NT2/D1 (cell line): ENCODE data around the gene ADD3.

Experiments used
- DNase-seq: peaks from one replicate; pipeline ENCODE4 v3.0.0-alpha.2; 2011; ENCODE audit warnings: low read depth, low spot score
- H3K27me3 ChIP-seq: 2 replicates; pipeline ENCODE4 v1.6.0; 2011; ENCODE audit warnings: mild to moderate bottlenecking; ENCODE audit not compliant: insufficient read length, insufficient read depth
- H3K36me3 ChIP-seq: 2 replicates; pipeline ENCODE4 v1.6.1; 2011; ENCODE audit warnings: mild to moderate bottlenecking, low read length, mixed read lengths; ENCODE audit not compliant: insufficient read depth, insufficient read length
- H3K4me1 ChIP-seq: 2 replicates; pipeline ENCODE4 v1.5.1; 2011; ENCODE audit not compliant: insufficient read depth, insufficient read length
- H3K4me3 ChIP-seq: 2 replicates; pipeline ENCODE4 v1.5.1; 2011; ENCODE audit warnings: low read depth; ENCODE audit not compliant: insufficient read length
- H3K9ac ChIP-seq: 2 replicates; pipeline ENCODE4 v1.6.0; 2011; ENCODE audit warnings: low read depth; ENCODE audit not compliant: insufficient read length
- H3K9me3 ChIP-seq: 2 replicates; pipeline ENCODE4 v1.5.1; 2011; ENCODE audit warnings: mild to moderate bottlenecking, low read length; ENCODE audit not compliant: insufficient read depth
- SUZ12 ChIP-seq: IDR thresholded peaks from 2 replicates; pipeline ENCODE4 v1.6.1; 2011; ENCODE audit not compliant: insufficient read length, insufficient read depth; ENCODE audit errors: extremely low read depth
- YY1 ChIP-seq: IDR thresholded peaks from 2 replicates; pipeline ENCODE4 v1.6.1; 2011; ENCODE audit not compliant: insufficient read length, insufficient read depth
- ZNF274 ChIP-seq: IDR thresholded peaks from 2 replicates; pipeline ENCODE4 v1.6.1; 2011; ENCODE audit warnings: mild to moderate bottlenecking, low read depth, low read length

ADD3 gene

GRCh38 chr10:110076559-110077318 is 69.0 kb downstream of the ADD3 start:
- DNase-seq = no peak
- Histone ChIP-seq H3K4me3 (no peak overlapping the region), H3K27me3 (no peaks in the 10 kb centered on the region), H3K9ac (no peak overlapping the region), H3K36me3 (no peaks in the 10 kb centered on the region), H3K4me1 (no peaks in the 10 kb centered on the region), H3K9me3 (no peaks in the 10 kb centered on the region)
- TF ChIP-seq ZNF274 (no peak), YY1 (no peak), SUZ12 (no peak)

DNA sequence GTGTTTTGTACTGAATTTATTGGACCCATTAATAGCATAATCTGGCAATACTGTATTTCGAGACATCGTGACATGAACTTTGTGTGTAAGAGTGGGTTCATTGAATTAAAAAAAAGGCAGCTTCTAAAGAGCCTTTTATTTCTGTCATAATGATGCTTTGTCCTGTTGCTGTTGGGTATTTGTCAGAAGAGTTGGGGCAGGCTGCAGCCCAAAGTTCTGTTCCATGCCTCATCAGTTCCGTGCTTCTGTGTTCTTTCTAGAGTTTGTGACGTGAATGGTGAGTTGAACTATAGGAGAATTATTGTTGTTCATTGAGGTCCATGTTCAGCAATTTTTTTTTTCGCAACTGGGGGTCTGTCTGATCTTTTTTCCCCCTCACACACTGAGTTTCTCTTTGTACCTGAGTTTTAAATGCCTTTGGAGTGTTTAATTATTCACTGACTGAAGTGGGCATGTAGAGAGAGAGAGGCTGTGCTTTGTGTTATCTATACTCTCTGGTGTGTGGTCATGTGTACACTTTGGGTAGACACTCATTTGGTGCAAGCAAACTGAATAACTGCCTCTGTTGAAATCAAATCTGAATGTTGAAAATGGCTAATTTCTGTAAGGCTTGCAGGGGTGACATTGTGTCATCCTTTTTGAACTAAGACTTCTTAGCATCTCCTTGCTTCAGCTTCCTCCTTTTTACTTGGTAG is 69.8 kb downstream of the ADD3 start:
- H3K27me3 ChIP-seq = no peaks in the 10 kb centered on the region
- no peaks in the 10 kb centered on the region for H3K9me3 ChIP-seq
- no peak overlapping the region for H3K9ac ChIP-seq
- no peaks in the 10 kb centered on the region for H3K36me3 ChIP-seq
- H3K4me3 ChIP-seq = no peak overlapping the region
- no peak for TF ChIP-seq ZNF274
- no peak for TF ChIP-seq SUZ12
- TF ChIP-seq YY1 = no peak
- no peak for DNase-seq
- H3K4me1 ChIP-seq = no peaks in the 10 kb centered on the region

DNA sequence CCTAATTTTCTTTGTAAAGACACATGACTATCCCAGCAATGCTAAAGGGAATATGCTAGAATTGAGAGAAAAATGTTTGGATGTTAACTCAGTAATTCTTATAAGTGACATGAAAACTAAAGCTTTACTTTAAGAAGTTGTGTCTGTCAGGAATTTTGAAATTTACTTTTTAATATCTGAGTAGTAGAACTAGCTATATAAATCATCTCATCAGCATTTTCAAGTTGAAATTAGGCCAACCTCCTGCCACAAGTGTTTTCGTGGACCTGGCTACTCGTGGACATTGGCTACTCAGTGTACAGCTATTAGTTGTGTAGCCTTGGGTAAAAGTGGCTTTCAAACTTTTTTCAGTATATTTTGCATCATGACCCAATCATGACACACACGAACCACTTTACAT is 70.5 kb downstream of the ADD3 start:
- Histone ChIP-seq H3K4me1 (no peaks in the 10 kb centered on the region), H3K27me3 (no peaks in the 10 kb centered on the region), H3K9me3 (no peaks in the 10 kb centered on the region), H3K4me3 (no peak overlapping the region), H3K36me3 (no peaks in the 10 kb centered on the region), H3K9ac (no peak overlapping the region)
- DNase-seq = no peak
- no peak for TF ChIP-seq YY1
- no peak for TF ChIP-seq SUZ12
- TF ChIP-seq ZNF274 = no peak

GRCh38 chr10:110081911-110082310 is 74.1 kb downstream of the ADD3 start:
- Histone ChIP-seq H3K4me1 (no peaks in the 10 kb centered on the region), H3K27me3 (no peaks in the 10 kb centered on the region), H3K4me3 (no peak overlapping the region), H3K9me3 (no peaks in the 10 kb centered on the region), H3K9ac (no peak overlapping the region), H3K36me3 (no peaks in the 10 kb centered on the region)
- DNase-seq = no peak
- TF ChIP-seq ZNF274 (no peak), YY1 (no peak), SUZ12 (no peak)

- TF ChIP-seq SUZ12 (no peak), YY1 (no peak), ZNF274 (no peak)
- no peaks in the 10 kb centered on the region for H3K9me3 ChIP-seq
- no peak for DNase-seq
- H3K27me3 ChIP-seq = no peaks in the 10 kb centered on the region
- no peaks in the 10 kb centered on the region for H3K36me3 ChIP-seq
- no peaks in the 10 kb centered on the region for H3K4me1 ChIP-seq
- H3K9ac ChIP-seq = no peak overlapping the region
- H3K4me3 ChIP-seq = no peak overlapping the region
Measured at GRCh38 chr10:110083884-110084283, 76.1 kb downstream of the ADD3 start.

GRCh38 chr10:110087682-110088081 is 79.9 kb downstream of the ADD3 start:
- Histone ChIP-seq H3K4me1 (no peaks in the 10 kb centered on the region), H3K9me3 (no peaks in the 10 kb centered on the region), H3K36me3 (no peaks in the 10 kb centered on the region), H3K4me3 (no peak overlapping the region), H3K27me3 (no peaks in the 10 kb centered on the region), H3K9ac (no peak overlapping the region)
- no peak for DNase-seq
- no peak for TF ChIP-seq YY1
- TF ChIP-seq ZNF274 = no peak
- no peak for TF ChIP-seq SUZ12

DNA sequence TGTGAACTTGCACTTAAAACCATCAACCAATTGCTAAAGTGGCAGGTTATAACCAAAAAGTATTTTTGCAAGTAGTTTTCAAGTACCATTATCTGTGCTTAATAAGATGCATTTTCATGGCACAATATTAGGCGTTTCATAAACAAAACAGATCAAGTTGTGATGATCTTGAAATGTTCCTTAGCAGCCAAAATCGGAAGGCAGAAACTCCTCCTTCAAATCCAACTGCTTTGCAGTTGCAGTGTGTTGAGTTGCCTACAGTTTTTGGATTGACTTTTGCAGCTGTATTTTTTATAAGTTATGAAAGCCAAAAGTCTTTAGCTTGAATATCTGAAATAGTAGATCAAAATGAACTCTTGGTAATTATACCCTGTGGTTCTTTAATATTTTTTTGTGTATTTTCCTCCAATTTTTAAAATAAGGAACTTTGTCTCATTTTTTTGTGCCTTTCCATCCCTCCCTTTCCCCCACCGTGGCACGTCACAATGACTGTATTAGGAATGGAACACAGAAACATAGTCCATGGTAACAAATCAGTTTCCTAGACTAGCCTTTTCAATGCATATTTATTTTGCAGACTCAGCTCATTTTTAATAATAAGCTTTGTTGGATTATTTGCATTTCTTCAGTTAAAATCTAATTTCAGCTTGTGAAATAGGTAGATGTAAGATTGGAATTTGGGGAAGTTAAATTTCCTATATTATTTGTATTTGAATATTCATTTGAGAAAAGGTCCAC is 80.8 kb downstream of the ADD3 start:
- H3K4me1 ChIP-seq = no peaks in the 10 kb centered on the region
- no peaks in the 10 kb centered on the region for H3K27me3 ChIP-seq
- H3K9ac ChIP-seq = no peak overlapping the region
- H3K36me3 ChIP-seq = no peaks in the 10 kb centered on the region
- H3K9me3 ChIP-seq = no peaks in the 10 kb centered on the region
- no peak for TF ChIP-seq ZNF274
- H3K4me3 ChIP-seq = no peak overlapping the region
- DNase-seq = no peak
